WTC11 (cell line): Measurements from ENCODE around the gene KCTD3. TPM values are rescaled to one million over a fixed set of nuclear protein-coding genes. Genes with fewer than 3 reads are reported as not detected.

Experiments
- ATAC-seq: fragments of 200-7000 bp; cut with Tn5 transposase; 2 replicates; pipeline ENCODE4 v1.10.0; 2021; ENCODE audit warnings: mild to moderate bottlenecking, moderate library complexity
- CTCF ChIA-PET: fragments of 300-600 bp; sonication (Branson Sonifier 250); formaldehyde crosslinking; loops from one replicate; lab custom pipeline; 2021; ENCODE audit warnings: antibody characterized with exemption; lab: Charles Lee
- POLR2A ChIA-PET: fragments of 350-600 bp; sonication (Branson Sonifier 250); formaldehyde crosslinking; loops from one replicate; lab custom pipeline; 2021; ENCODE audit warnings: antibody characterized with exemption; lab: Charles Lee
- DNase-seq: peaks from one replicate; pipeline ENCODE4 v3.0.0; 2021; ENCODE audit warnings: low spot score
- H3K27ac Mint-ChIP-seq: 2 replicates; pipeline ENCODE4 v1.8.0; 2021; ENCODE audit warnings: mixed read lengths
- H3K27me3 Mint-ChIP-seq: 2 replicates; pipeline ENCODE4 v1.8.0; 2021; ENCODE audit warnings: low read depth, mild to moderate bottlenecking, moderate library complexity, mixed read lengths
- H3K36me3 Mint-ChIP-seq: 2 replicates; pipeline ENCODE4 v1.8.0; 2021; ENCODE audit warnings: mixed read lengths
- H3K4me1 Mint-ChIP-seq: 2 replicates; pipeline ENCODE4 v1.8.0; 2022; ENCODE audit warnings: mixed read lengths
- H3K4me3 Mint-ChIP-seq: 2 replicates; pipeline ENCODE4 v1.8.0; 2021; ENCODE audit warnings: mild to moderate bottlenecking, moderate library complexity, mixed read lengths
- H3K9me3 Mint-ChIP-seq: 2 replicates; pipeline ENCODE4 v1.8.0; 2021; ENCODE audit warnings: mixed read lengths
- ATF1 ChIP-seq: sonication (generic); formaldehyde crosslinking; IDR thresholded peaks from 2 replicates; pipeline ENCODE4 v1.8.1; 2023; ENCODE audit warnings: mild to moderate bottlenecking, moderate library complexity, missing genetic modification reagents
- JUN ChIP-seq: sonication (generic); formaldehyde crosslinking; IDR thresholded peaks from 2 replicates; pipeline ENCODE4 v1.8.0; 2023; ENCODE audit warnings: mild to moderate bottlenecking, missing genetic modification reagents
- NFATC4 ChIP-seq: fragments of 250-450 bp; sonication (Bioruptor Pico); IDR thresholded peaks from 2 replicates; pipeline ENCODE4 v1.9.0; 2021; ENCODE audit warnings: mild to moderate bottlenecking
- NR1H2 ChIP-seq: sonication (generic); formaldehyde crosslinking; IDR thresholded peaks from 2 replicates; pipeline ENCODE4 v1.9.0; 2021; ENCODE audit warnings: mild to moderate bottlenecking, moderate library complexity, missing genetic modification reagents
- SMAD3 ChIP-seq: sonication (generic); formaldehyde crosslinking; IDR thresholded peaks from 2 replicates; pipeline ENCODE4 v1.8.0; 2022; ENCODE audit warnings: missing genetic modification reagents, mild to moderate bottlenecking, borderline replicate concordance
- SMAD4 ChIP-seq: sonication (generic); formaldehyde crosslinking; IDR thresholded peaks from 2 replicates; pipeline ENCODE4 v1.8.0; 2022; ENCODE audit warnings: mild to moderate bottlenecking, missing genetic modification reagents
- ZNF219 ChIP-seq: sonication (generic); formaldehyde crosslinking; IDR thresholded peaks from 2 replicates; pipeline ENCODE4 v1.8.0; 2023; ENCODE audit warnings: missing genetic modification reagents, mild to moderate bottlenecking, borderline replicate concordance
- ZNF263 ChIP-seq: sonication (generic); formaldehyde crosslinking; IDR thresholded peaks from 2 replicates; pipeline ENCODE4 v1.8.1; 2022; ENCODE audit warnings: low read depth, mild to moderate bottlenecking, moderate library complexity, missing genetic modification reagents
- ZNF671 ChIP-seq: fragments of 250-450 bp; sonication (Bioruptor Pico); IDR thresholded peaks from 2 replicates; pipeline ENCODE4 v1.8.0; 2021; ENCODE audit warnings: mild to moderate bottlenecking
- total RNA-seq: library from RNA; stranded (reverse); gene quantifications from 3 replicates; pipeline ENCODE4 v1.2.3, GENCODE V29; 2021
- TF ChIP-seq, protein P1 (sequence below): fragments of 200-600 bp; IDR thresholded peaks from 2 replicates; pipeline ENCODE4 v1.8.0; 2022; ENCODE audit warnings: antibody characterized with exemption
- TF ChIP-seq, protein P2 (sequence below): sonication (generic); formaldehyde crosslinking; IDR thresholded peaks from 2 replicates; pipeline ENCODE4 v1.8.0; 2022; ENCODE audit warnings: mild to moderate bottlenecking, missing genetic modification reagents
- TF ChIP-seq, protein P3 (sequence below): sonication (generic); formaldehyde crosslinking; IDR thresholded peaks from 2 replicates; pipeline ENCODE4 v1.8.0; 2023; ENCODE audit warnings: missing genetic modification reagents, mild to moderate bottlenecking, borderline replicate concordance
- TF ChIP-seq, protein P4 (sequence below): sonication (generic); formaldehyde crosslinking; IDR thresholded peaks from 2 replicates; pipeline ENCODE4 v1.8.1; 2022; ENCODE audit warnings: missing genetic modification reagents, borderline replicate concordance
- TF ChIP-seq, protein P5 (sequence below): fragments of 250-450 bp; sonication (Bioruptor Pico); IDR thresholded peaks from 2 replicates; pipeline ENCODE4 v1.8.0; 2021; ENCODE audit warnings: mild to moderate bottlenecking

The KCTD3 gene
- total RNA-seq, 1 experiment from 2014 or later = 55.6 TPM

DNA sequence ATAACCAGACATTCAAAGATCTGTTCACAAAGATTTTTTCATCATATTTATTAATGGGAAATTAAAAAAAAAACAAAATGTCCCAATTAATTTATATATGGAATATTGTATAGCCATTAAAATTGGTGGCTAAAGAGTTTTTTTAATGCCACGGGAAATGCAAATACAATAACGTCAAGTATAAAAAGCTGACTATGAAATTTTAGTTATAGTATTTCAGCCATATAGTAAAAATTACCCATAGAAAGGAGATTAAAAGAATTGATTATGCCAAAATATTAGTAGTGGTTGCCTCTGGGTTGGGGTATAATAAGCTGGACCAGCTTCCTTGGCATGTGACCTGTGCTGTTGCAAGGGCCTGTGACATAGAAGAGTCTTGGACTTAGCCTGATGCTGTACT is 78.8 kb downstream of the KCTD3 start:
- Mint-ChIP-seq H3K27me3 (no peaks in the 10 kb centered on the region), H3K4me1 (peaks cover 33% of the 10 kb centered on the region), H3K4me3 (no peak overlapping the region), H3K36me3 (no peaks in the 10 kb centered on the region), H3K27ac (no peak overlapping the region), H3K9me3 (no peaks in the 10 kb centered on the region)
- DNase-seq = no peak
- ATAC-seq = no peak
- CTCF ChIA-PET = no interaction called here
- TF ChIP-seq NR1H2 (CRISPR knock-in tag) (no peak), ZNF671 (CRISPR knock-in tag) (no peak), SMAD3 (CRISPR knock-in tag) (no peak), ZNF219 (CRISPR knock-in tag) (no peak), ATF1 (no peak), JUN (CRISPR knock-in tag) (no peak), SMAD4 (CRISPR knock-in tag) (no peak), ZNF263 (CRISPR knock-in tag) (no peak)
- TF ChIP-seq, protein P1, sequence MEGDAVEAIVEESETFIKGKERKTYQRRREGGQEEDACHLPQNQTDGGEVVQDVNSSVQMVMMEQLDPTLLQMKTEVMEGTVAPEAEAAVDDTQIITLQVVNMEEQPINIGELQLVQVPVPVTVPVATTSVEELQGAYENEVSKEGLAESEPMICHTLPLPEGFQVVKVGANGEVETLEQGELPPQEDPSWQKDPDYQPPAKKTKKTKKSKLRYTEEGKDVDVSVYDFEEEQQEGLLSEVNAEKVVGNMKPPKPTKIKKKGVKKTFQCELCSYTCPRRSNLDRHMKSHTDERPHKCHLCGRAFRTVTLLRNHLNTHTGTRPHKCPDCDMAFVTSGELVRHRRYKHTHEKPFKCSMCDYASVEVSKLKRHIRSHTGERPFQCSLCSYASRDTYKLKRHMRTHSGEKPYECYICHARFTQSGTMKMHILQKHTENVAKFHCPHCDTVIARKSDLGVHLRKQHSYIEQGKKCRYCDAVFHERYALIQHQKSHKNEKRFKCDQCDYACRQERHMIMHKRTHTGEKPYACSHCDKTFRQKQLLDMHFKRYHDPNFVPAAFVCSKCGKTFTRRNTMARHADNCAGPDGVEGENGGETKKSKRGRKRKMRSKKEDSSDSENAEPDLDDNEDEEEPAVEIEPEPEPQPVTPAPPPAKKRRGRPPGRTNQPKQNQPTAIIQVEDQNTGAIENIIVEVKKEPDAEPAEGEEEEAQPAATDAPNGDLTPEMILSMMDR = no peak
- TF ChIP-seq, protein P2, sequence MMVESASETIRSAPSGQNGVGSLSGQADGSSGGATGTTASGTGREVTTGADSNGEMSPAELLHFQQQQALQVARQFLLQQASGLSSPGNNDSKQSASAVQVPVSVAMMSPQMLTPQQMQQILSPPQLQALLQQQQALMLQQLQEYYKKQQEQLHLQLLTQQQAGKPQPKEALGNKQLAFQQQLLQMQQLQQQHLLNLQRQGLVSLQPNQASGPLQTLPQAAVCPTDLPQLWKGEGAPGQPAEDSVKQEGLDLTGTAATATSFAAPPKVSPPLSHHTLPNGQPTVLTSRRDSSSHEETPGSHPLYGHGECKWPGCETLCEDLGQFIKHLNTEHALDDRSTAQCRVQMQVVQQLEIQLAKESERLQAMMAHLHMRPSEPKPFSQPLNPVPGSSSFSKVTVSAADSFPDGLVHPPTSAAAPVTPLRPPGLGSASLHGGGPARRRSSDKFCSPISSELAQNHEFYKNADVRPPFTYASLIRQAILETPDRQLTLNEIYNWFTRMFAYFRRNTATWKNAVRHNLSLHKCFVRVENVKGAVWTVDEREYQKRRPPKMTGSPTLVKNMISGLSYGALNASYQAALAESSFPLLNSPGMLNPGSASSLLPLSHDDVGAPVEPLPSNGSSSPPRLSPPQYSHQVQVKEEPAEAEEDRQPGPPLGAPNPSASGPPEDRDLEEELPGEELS (CRISPR knock-in tag) = no peak
- POLR2A ChIA-PET = no interaction called here

DNA sequence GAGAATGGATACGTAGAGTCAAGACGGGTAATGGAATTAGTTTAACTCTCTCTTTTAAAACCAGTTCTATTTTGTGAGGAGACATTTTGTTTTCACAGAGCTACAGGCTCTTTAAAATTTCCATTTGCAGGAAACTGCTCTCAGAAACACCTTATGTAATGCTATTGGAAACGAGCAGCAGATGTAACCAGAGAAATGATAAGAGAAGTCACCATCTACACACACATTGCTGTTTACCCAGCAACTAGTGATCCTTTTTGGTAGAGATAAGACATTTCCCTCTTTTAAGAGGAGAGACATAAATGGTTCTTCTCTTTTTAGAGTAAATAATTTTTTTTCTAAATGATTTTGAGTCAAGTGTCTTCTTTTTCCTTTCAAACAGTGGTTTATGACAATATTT is 80.6 kb downstream of the KCTD3 start:
- no peaks in the 10 kb centered on the region for H3K36me3 Mint-ChIP-seq
- H3K4me3 Mint-ChIP-seq = no peak overlapping the region
- peaks cover 51% of the 10 kb centered on the region for H3K4me1 Mint-ChIP-seq
- H3K9me3 Mint-ChIP-seq = no peaks in the 10 kb centered on the region
- H3K27ac Mint-ChIP-seq = no peak overlapping the region
- no peak for TF ChIP-seq NFATC4 (CRISPR knock-in tag)
- TF ChIP-seq, protein P3, sequence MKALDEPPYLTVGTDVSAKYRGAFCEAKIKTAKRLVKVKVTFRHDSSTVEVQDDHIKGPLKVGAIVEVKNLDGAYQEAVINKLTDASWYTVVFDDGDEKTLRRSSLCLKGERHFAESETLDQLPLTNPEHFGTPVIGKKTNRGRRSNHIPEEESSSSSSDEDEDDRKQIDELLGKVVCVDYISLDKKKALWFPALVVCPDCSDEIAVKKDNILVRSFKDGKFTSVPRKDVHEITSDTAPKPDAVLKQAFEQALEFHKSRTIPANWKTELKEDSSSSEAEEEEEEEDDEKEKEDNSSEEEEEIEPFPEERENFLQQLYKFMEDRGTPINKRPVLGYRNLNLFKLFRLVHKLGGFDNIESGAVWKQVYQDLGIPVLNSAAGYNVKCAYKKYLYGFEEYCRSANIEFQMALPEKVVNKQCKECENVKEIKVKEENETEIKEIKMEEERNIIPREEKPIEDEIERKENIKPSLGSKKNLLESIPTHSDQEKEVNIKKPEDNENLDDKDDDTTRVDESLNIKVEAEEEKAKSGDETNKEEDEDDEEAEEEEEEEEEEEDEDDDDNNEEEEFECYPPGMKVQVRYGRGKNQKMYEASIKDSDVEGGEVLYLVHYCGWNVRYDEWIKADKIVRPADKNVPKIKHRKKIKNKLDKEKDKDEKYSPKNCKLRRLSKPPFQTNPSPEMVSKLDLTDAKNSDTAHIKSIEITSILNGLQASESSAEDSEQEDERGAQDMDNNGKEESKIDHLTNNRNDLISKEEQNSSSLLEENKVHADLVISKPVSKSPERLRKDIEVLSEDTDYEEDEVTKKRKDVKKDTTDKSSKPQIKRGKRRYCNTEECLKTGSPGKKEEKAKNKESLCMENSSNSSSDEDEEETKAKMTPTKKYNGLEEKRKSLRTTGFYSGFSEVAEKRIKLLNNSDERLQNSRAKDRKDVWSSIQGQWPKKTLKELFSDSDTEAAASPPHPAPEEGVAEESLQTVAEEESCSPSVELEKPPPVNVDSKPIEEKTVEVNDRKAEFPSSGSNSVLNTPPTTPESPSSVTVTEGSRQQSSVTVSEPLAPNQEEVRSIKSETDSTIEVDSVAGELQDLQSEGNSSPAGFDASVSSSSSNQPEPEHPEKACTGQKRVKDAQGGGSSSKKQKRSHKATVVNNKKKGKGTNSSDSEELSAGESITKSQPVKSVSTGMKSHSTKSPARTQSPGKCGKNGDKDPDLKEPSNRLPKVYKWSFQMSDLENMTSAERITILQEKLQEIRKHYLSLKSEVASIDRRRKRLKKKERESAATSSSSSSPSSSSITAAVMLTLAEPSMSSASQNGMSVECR (CRISPR knock-in tag) = no peak
- TF ChIP-seq, protein P4, sequence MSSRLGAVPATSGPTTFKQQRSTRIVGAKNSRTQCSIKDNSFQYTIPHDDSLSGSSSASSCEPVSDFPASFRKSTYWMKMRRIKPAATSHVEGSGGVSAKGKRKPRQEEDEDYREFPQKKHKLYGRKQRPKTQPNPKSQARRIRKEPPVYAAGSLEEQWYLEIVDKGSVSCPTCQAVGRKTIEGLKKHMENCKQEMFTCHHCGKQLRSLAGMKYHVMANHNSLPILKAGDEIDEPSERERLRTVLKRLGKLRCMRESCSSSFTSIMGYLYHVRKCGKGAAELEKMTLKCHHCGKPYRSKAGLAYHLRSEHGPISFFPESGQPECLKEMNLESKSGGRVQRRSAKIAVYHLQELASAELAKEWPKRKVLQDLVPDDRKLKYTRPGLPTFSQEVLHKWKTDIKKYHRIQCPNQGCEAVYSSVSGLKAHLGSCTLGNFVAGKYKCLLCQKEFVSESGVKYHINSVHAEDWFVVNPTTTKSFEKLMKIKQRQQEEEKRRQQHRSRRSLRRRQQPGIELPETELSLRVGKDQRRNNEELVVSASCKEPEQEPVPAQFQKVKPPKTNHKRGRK (CRISPR knock-in tag) = no peak
- TF ChIP-seq, protein P5, sequence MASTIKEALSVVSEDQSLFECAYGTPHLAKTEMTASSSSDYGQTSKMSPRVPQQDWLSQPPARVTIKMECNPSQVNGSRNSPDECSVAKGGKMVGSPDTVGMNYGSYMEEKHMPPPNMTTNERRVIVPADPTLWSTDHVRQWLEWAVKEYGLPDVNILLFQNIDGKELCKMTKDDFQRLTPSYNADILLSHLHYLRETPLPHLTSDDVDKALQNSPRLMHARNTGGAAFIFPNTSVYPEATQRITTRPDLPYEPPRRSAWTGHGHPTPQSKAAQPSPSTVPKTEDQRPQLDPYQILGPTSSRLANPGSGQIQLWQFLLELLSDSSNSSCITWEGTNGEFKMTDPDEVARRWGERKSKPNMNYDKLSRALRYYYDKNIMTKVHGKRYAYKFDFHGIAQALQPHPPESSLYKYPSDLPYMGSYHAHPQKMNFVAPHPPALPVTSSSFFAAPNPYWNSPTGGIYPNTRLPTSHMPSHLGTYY (CRISPR knock-in tag) = no peak
- no peaks in the 10 kb centered on the region for H3K27me3 Mint-ChIP-seq
- ATAC-seq (no peak), DNase-seq (no peak)
- POLR2A ChIA-PET = no interaction called here
- CTCF ChIA-PET = no interaction called here
